ENCODE data around the gene LENG8. TPM values are rescaled to one million over a fixed set of nuclear protein-coding genes. Genes with fewer than 3 reads are reported as not detected.
A peak's percentile ranks its signal among the peaks of the same experiment; 100 is the strongest.

The LENG8 gene
- total RNA-seq, 1 experiment from 2014 or later, result 267 TPM

DNA sequence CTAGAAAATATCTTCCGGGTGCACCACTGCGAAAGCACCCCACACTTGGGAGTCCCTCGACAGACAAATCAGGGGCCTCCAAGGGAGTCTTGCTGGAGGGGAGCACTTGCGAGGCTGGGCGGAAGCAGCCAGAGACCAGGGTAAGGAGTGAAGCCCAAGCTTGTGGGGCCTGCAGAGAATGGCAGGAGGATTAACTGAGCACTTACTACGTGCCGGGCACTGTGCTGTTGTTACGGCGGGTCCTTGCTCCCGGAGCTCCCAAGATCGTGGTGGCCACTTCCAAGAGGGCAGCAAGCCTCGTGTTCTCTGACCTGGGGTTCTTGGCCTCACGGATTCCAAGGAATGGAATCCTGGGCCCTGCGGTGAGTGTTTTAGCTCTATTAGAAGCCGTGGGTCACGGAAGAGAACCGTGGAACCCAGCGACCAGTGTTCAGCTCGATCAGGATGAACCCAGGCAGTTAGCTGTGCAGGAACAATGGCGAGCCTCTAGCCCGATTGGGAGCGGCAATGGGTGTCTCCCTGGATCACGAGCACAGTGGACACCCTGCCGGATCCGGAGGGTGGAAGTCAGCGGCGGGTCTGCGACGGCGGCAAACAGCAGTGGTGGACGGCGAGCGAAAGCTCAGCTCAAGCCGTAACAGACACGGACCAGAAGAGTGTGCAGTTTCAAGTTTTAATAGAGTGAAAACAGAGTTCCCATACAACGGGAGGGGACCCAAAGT is 24.2 kb upstream of the LENG8 start:
- CTCF ChIA-PET, result interaction anchor here (0.6 kb wide), 1 partner anchor 14 kb away, joined by 3 read pairs; no protein-coding TSS in a partner anchor
- no peak overlapping the region for H3K27ac Mint-ChIP-seq (ENCODE audit: unreplicated experiment)
- BruUV-seq (replicated peaks), result no TSS peak
- no peak overlapping the region for H3K4me3 Mint-ChIP-seq (ENCODE audit: low read depth, unreplicated experiment)
- peaks cover 19% of the 10 kb centered on the region for H3K36me3 Mint-ChIP-seq (ENCODE audit: insufficient read depth, unreplicated experiment)
- H3K4me1 Mint-ChIP-seq (ENCODE audit: low read depth, unreplicated experiment), result peaks cover 10% of the 10 kb centered on the region
- DNase-seq, result no peak
- peaks cover 48% of the 10 kb centered on the region for H3K27me3 Mint-ChIP-seq (ENCODE audit: unreplicated experiment)
- intact Hi-C loops (cut with micrococcal nuclease; ENCODE audit: unreplicated experiment), result no loop called here
- H3K9me3 Mint-ChIP-seq (ENCODE audit: low read depth, unreplicated experiment), result no peaks in the 10 kb centered on the region
- TF ChIP-seq, protein P1, sequence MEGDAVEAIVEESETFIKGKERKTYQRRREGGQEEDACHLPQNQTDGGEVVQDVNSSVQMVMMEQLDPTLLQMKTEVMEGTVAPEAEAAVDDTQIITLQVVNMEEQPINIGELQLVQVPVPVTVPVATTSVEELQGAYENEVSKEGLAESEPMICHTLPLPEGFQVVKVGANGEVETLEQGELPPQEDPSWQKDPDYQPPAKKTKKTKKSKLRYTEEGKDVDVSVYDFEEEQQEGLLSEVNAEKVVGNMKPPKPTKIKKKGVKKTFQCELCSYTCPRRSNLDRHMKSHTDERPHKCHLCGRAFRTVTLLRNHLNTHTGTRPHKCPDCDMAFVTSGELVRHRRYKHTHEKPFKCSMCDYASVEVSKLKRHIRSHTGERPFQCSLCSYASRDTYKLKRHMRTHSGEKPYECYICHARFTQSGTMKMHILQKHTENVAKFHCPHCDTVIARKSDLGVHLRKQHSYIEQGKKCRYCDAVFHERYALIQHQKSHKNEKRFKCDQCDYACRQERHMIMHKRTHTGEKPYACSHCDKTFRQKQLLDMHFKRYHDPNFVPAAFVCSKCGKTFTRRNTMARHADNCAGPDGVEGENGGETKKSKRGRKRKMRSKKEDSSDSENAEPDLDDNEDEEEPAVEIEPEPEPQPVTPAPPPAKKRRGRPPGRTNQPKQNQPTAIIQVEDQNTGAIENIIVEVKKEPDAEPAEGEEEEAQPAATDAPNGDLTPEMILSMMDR (IDR thresholded peaks at IDR 0.05; ENCODE audit: unreplicated experiment), result no peak

DNA sequence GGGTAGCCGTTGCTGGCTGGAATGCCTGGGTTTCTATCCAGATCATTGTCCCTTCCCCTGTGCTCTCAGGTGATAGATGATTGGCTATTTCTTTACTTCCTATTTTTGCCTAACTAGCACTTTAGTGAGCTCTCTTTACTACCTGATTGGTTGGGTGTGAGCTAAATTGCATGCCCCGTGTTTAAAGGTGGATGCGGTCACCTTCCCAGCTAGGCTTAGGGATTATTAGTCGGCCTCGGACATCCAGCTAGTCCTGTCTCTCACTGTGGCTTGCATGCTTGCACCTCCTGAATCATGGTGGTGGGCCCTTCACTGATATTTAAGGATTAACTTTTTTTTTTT is 23.6 kb upstream of the LENG8 start:
- no peak overlapping the region for H3K4me3 Mint-ChIP-seq (ENCODE audit: low read depth, unreplicated experiment)
- peaks cover 48% of the 10 kb centered on the region for H3K27me3 Mint-ChIP-seq (ENCODE audit: unreplicated experiment)
- peaks cover 24% of the 10 kb centered on the region for H3K36me3 Mint-ChIP-seq (ENCODE audit: insufficient read depth, unreplicated experiment)
- intact Hi-C loops (cut with micrococcal nuclease; ENCODE audit: unreplicated experiment), result no loop called here
- CTCF ChIA-PET, result interaction anchor here (0.6 kb wide), 1 partner anchor 13 kb away, joined by 3 read pairs; no protein-coding TSS in a partner anchor
- TF ChIP-seq, protein P1 (IDR thresholded peaks at IDR 0.05; ENCODE audit: unreplicated experiment), result no peak
- no TSS peak for BruUV-seq (replicated peaks)
- no peak for DNase-seq
- peaks cover 10% of the 10 kb centered on the region for H3K4me1 Mint-ChIP-seq (ENCODE audit: low read depth, unreplicated experiment)
- H3K9me3 Mint-ChIP-seq (ENCODE audit: low read depth, unreplicated experiment), result no peaks in the 10 kb centered on the region
- H3K27ac Mint-ChIP-seq (ENCODE audit: unreplicated experiment), result no peak overlapping the region

GRCh38 chr19:54426291-54426931 is 22.6 kb upstream of the LENG8 start:
- Mint-ChIP-seq H3K4me1 (ENCODE audit: low read depth, unreplicated experiment) (peaks cover 17% of the 10 kb centered on the region), H3K4me3 (ENCODE audit: low read depth, unreplicated experiment) (no peak overlapping the region), H3K27ac (ENCODE audit: unreplicated experiment) (no peak overlapping the region), H3K36me3 (ENCODE audit: insufficient read depth, unreplicated experiment) (peaks cover 34% of the 10 kb centered on the region), H3K27me3 (ENCODE audit: unreplicated experiment) (peaks cover 48% of the 10 kb centered on the region), H3K9me3 (ENCODE audit: low read depth, unreplicated experiment) (no peaks in the 10 kb centered on the region)
- peak; percentile 41 for DNase-seq
- CTCF ChIA-PET, result interaction anchor here (0.9 to 1.3 kb wide), 2 partner anchors 14 to 35 kb away, joined by 3 to 5 read pairs; no protein-coding TSS in a partner anchor
- intact Hi-C loops (cut with micrococcal nuclease; ENCODE audit: unreplicated experiment), result no loop called here
- TF ChIP-seq, protein P1 (IDR thresholded peaks at IDR 0.05; ENCODE audit: unreplicated experiment), result no peak
- no TSS peak for BruUV-seq (replicated peaks)

DNA sequence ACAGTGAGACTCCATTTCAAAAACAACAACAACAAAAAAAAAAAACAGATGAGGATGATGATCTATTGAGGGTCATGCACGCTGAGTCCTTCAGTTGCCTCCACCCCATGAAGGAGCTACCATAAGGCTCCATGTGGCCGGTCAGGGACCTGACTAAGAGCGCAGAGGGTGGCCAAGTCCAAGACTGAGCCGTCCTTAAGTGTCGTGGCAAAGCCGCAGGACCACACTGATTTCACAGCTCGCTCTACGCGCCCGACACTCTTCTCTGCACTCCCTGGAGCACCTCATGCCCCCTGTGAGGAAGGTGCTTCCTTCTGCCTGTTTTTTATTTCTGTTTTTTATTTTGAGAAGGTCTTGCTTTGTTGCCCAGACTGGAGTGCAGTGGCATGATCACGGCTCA is 21.4 kb upstream of the LENG8 start:
- TF ChIP-seq, protein P1 (IDR thresholded peaks at IDR 0.05; ENCODE audit: unreplicated experiment), result no peak
- no peak overlapping the region for H3K27ac Mint-ChIP-seq (ENCODE audit: unreplicated experiment)
- CTCF ChIA-PET, result interaction anchor here (1.0 to 1.3 kb wide), 2 partner anchors 12 to 37 kb away, joined by 3 read pairs; no protein-coding TSS in a partner anchor
- H3K27me3 Mint-ChIP-seq (ENCODE audit: unreplicated experiment), result peaks cover 48% of the 10 kb centered on the region
- H3K36me3 Mint-ChIP-seq (ENCODE audit: insufficient read depth, unreplicated experiment), result peaks cover 45% of the 10 kb centered on the region
- H3K4me3 Mint-ChIP-seq (ENCODE audit: low read depth, unreplicated experiment), result no peak overlapping the region
- H3K4me1 Mint-ChIP-seq (ENCODE audit: low read depth, unreplicated experiment), result peaks cover 29% of the 10 kb centered on the region
- no peak for DNase-seq
- no peaks in the 10 kb centered on the region for H3K9me3 Mint-ChIP-seq (ENCODE audit: low read depth, unreplicated experiment)
- intact Hi-C loops (cut with micrococcal nuclease; ENCODE audit: unreplicated experiment), result no loop called here
- no TSS peak for BruUV-seq (replicated peaks)

All from Calu3 (cell line).